ENCODE results near the gene QSOX1. TPM values are rescaled to one million over a fixed set of nuclear protein-coding genes. Genes with fewer than 3 reads are reported as not detected.

The QSOX1 gene
- total RNA-seq, 1 experiment from 2014 or later = 192 TPM

DNA sequence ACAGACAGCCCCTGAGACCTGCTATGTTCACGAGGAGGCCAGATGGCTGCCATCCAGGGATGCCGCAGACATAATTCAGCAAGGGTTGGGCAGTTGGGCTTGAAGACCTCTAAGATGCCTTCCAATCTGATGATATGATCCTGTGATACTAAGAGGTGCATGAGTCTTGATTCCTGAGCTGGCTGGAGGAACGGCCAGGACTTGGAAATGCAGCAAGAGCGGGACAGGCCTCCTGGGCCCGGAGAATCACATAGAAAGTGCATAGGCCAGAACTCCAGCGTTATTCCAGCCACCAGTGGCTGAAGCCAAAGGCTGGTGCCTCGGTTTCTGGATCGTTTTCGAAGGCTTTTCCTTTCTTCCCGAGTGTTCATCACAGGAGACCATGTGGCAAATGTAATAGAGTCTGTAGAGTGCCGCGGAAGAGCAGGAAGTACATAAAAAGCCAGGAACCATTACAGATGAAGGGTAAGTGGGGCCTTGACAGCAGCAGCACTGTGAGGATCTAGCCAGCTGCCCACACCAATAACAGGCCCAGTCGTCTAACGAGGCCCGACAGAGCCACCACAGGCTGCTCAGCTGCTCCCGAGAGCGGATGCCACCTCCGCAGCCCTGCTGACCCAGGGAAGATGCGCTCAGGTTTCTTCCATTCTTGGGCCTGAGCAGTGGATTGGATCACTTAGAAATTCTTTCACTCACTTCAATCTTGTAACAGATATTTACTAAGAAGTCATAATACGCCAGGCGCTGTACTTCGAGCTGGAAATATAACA, 61.4 kb downstream of the QSOX1 start:
- Histone ChIP-seq H3K9ac (ENCODE audit: low read length) (no peak overlapping the region), H3K9me2 (replicated peaks; ENCODE audit: low read length) (no peaks in the 10 kb centered on the region), H3K79me2 (ENCODE audit: low read length) (no peaks in the 10 kb centered on the region), H3K9me3 (ENCODE audit: low read length) (no peaks in the 10 kb centered on the region), H4K20me1 (ENCODE audit: low read length) (no peaks in the 10 kb centered on the region), H2AFZ (ENCODE audit: low read length) (no peak overlapping the region), H3K27ac (ENCODE audit: low read length) (no peak overlapping the region), H3K4me1 (ENCODE audit: insufficient read depth, low read length) (no peaks in the 10 kb centered on the region), H3F3A (ENCODE audit: low read length, unreplicated experiment) (no peaks in the 10 kb centered on the region), H3K4me2 (ENCODE audit: low read length) (no peak overlapping the region), H3K4me3 (ENCODE audit: low read length) (no peak overlapping the region), H3K36me3 (ENCODE audit: low read depth, low read length) (no peaks in the 10 kb centered on the region), H3K27me3 (ENCODE audit: low read length) (no peaks in the 10 kb centered on the region)
- CTCF ChIA-PET = no interaction called here
- DNase-seq (no peak), ATAC-seq (no peak)
- intact Hi-C loops (cut with micrococcal nuclease) = no loop called here
- no TSS peak for BruUV-seq (replicated peaks)
- POLR2A ChIA-PET (ENCODE audit: unreplicated experiment) = no interaction called here
- TF ChIP-seq, protein P1, sequence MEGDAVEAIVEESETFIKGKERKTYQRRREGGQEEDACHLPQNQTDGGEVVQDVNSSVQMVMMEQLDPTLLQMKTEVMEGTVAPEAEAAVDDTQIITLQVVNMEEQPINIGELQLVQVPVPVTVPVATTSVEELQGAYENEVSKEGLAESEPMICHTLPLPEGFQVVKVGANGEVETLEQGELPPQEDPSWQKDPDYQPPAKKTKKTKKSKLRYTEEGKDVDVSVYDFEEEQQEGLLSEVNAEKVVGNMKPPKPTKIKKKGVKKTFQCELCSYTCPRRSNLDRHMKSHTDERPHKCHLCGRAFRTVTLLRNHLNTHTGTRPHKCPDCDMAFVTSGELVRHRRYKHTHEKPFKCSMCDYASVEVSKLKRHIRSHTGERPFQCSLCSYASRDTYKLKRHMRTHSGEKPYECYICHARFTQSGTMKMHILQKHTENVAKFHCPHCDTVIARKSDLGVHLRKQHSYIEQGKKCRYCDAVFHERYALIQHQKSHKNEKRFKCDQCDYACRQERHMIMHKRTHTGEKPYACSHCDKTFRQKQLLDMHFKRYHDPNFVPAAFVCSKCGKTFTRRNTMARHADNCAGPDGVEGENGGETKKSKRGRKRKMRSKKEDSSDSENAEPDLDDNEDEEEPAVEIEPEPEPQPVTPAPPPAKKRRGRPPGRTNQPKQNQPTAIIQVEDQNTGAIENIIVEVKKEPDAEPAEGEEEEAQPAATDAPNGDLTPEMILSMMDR (conservative IDR thresholded peaks at IDR 0.05; ENCODE audit: low read depth, low read length) = no peak
- TF ChIP-seq EZH2phosphoT487 (IDR thresholded peaks at IDR 0.05; ENCODE audit: borderline replicate concordance, low read length) (no peak), EZH2 (IDR thresholded peaks at IDR 0.05; ENCODE audit: low read length, unreplicated experiment) (no peak)

DNA sequence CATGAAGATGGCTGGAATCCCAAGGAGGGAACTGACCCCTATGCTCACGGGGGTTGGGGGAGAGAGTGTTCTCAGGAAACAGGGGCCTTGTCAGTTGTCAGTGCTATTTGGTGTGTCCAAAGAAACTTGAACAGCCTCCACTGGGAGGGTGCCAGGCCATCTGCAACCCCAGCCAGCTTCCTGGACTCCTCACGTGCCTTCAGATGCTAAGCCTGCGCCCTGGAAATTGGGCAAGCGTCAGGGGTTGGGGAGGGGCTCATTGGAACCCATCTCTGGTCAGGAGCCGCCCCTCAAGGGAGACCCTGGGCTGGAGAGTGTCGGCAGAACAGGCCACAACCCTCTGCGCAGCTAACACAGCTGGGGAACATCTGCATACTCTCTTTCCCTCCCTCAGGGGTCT, 62.3 kb downstream of the QSOX1 start:
- DNase-seq = no peak
- Histone ChIP-seq H3K79me2 (ENCODE audit: low read length) (no peaks in the 10 kb centered on the region), H3K27me3 (ENCODE audit: low read length) (no peaks in the 10 kb centered on the region), H3K9ac (ENCODE audit: low read length) (no peak overlapping the region), H3K4me2 (ENCODE audit: low read length) (no peak overlapping the region), H2AFZ (ENCODE audit: low read length) (no peak overlapping the region), H3F3A (ENCODE audit: low read length, unreplicated experiment) (no peaks in the 10 kb centered on the region), H3K27ac (ENCODE audit: low read length) (no peak overlapping the region), H3K4me1 (ENCODE audit: insufficient read depth, low read length) (no peaks in the 10 kb centered on the region), H4K20me1 (ENCODE audit: low read length) (no peaks in the 10 kb centered on the region), H3K9me2 (replicated peaks; ENCODE audit: low read length) (no peaks in the 10 kb centered on the region), H3K36me3 (ENCODE audit: low read depth, low read length) (no peaks in the 10 kb centered on the region), H3K4me3 (ENCODE audit: low read length) (no peak overlapping the region), H3K9me3 (ENCODE audit: low read length) (no peaks in the 10 kb centered on the region)
- POLR2A ChIA-PET (ENCODE audit: unreplicated experiment) = no interaction called here
- CTCF ChIA-PET = no interaction called here
- no peak for TF ChIP-seq EZH2phosphoT487 (IDR thresholded peaks at IDR 0.05; ENCODE audit: borderline replicate concordance, low read length)
- intact Hi-C loops (cut with micrococcal nuclease) = no loop called here
- no peak for ATAC-seq
- BruUV-seq (replicated peaks) = no TSS peak

DNA sequence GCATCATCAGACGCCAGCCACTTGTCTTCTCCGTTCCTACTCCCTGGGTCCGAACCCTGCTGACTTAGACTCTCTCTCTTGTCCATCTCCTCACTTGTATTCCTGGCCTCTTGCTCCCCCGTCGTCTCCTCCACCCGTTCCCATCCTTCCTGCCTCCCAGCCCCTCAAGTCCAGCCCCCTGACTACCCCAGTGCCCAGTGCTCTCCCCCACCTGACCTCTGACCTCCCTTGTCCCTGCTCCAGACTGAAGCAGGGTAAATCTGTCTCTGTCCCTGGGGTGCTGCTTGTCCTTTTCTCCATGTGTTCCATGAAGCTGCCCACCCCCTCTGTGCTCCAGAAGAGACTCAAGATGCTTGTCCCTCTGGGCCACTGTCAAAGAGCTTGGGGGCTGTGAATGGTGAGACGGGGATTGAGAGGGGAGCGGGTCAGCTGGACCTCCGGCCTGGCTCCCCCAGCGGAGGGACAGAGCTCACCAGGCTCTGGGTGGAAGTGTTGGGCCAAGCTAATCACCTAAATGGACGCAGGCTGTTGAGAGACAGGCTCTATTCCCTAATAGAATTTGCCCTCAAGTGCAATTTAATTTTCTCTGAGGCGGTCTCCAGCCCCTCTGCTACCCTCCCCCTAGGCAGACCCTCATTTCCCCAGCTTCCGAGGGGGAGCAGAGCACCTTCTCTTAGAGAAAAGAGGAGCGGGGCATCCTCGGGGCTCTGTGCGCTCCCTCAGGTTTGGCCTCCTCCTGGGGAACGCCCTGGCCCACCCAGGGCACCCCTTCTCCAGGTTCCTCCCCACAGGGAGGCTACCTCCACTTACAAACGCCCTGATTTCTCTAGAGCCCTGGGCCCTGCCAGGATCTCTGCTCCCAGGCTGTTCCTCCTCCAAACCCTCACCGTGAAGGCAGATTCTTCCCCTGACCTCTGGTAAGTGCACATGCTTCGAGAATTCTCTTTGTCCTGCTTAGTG, 64.4 kb downstream of the QSOX1 start:
- Histone ChIP-seq H3K79me2 (ENCODE audit: low read length) (no peaks in the 10 kb centered on the region), H3K27me3 (ENCODE audit: low read length) (no peaks in the 10 kb centered on the region), H3K4me3 (ENCODE audit: low read length) (no peak overlapping the region), H2AFZ (ENCODE audit: low read length) (no peak overlapping the region), H3K4me2 (ENCODE audit: low read length) (no peak overlapping the region), H3K27ac (ENCODE audit: low read length) (no peak overlapping the region), H3K9me2 (replicated peaks; ENCODE audit: low read length) (no peaks in the 10 kb centered on the region), H3K9ac (ENCODE audit: low read length) (no peak overlapping the region), H3K4me1 (ENCODE audit: insufficient read depth, low read length) (no peaks in the 10 kb centered on the region), H3K9me3 (ENCODE audit: low read length) (no peaks in the 10 kb centered on the region), H3K36me3 (ENCODE audit: low read depth, low read length) (no peaks in the 10 kb centered on the region), H3F3A (ENCODE audit: low read length, unreplicated experiment) (no peaks in the 10 kb centered on the region), H4K20me1 (ENCODE audit: low read length) (no peaks in the 10 kb centered on the region)
- ChIA-PET POLR2A (ENCODE audit: unreplicated experiment) (no interaction called here), CTCF (no interaction called here)
- no peak for ATAC-seq
- DNase-seq = no peak
- intact Hi-C loops (cut with micrococcal nuclease) = no loop called here
- no TSS peak for BruUV-seq (replicated peaks)
- TF ChIP-seq, protein P1 (conservative IDR thresholded peaks at IDR 0.05; ENCODE audit: low read depth, low read length) = no peak
- TF ChIP-seq EZH2 (IDR thresholded peaks at IDR 0.05; ENCODE audit: low read length, unreplicated experiment) (no peak), EZH2phosphoT487 (IDR thresholded peaks at IDR 0.05; ENCODE audit: borderline replicate concordance, low read length) (no peak)

All from PC-3 (cell line).